LNCAP (cell line): ENCODE data around the gene MTMR2.

Experiments used
- CTCF ChIP-seq: fragments of 450-650 bp; IDR thresholded peaks from 2 replicates; pipeline ENCODE4 v1.5.1; 2017; ENCODE audit warnings: mild to moderate bottlenecking

Gene MTMR2

DNA sequence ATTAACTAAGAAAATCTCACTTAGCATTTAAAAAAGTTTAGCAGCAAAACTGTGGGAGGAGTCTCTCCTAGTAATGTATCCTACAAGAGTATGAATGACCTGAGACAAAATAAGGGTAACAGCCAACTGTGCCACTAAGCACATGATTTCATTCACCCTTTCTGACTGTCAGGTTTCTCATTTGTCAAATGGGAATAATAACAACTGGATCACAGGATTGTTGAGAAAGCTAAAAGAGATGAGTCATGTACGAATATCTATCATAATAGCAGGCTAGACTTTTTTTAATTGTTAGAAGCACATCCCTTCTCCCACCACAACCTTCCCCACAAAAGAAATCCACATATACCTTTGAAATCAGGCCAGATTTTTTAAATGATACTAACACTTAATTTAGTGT, 39.5 kb downstream of the MTMR2 start:
- no peak for TF ChIP-seq CTCF

DNA sequence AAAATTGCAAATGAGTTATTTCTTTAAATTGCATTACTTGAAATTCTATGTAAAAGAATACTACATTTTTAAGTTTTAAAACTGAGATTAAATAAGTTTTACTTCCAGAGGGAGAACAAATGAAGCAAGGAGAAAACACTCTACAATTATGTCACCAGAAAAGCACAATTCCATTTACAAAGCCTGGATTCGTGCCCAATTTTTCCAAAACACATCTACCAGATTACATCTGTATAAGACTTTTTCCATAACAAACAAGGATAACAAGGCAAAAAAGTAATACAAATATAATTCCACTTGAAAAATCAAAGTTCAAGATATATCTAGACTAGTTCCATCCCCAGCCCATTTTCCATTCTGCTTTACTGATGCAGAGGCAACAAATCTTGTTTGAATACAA, 40.5 kb downstream of the MTMR2 start:
- TF ChIP-seq CTCF = no peak

GRCh38 chr11:95877291-95877690, 46.6 kb downstream of the MTMR2 start:
- no peak for TF ChIP-seq CTCF

GRCh38 chr11:95867105-95867504, 56.8 kb downstream of the MTMR2 start:
- TF ChIP-seq CTCF = no peak

- no peak for TF ChIP-seq CTCF
These were observed 60.3 kb downstream of the MTMR2 start for GRCh38 chr11:95863486-95864140.

DNA sequence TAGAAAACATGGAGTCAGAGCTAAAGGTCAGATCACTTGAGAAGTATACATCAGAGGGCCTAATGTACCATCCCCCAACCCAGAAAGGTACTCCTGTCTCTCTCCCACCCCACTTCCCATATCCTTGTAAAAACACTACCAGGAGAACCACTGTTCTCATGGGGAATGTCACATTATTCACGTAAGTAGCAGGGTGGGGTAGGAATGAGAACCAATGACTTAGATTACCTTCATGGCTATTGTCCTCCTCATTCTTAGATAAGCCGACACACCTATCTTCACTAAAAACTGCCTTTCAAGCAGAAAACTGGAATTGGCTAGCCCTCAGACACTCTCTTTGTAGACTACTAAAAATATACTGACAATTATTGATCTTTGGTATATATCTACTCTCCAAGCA, 70.0 kb downstream of the MTMR2 start:
- TF ChIP-seq CTCF = no peak

- TF ChIP-seq CTCF = no peak
These were observed 70.8 kb downstream of the MTMR2 start for GRCh38 chr11:95853138-95853537.

DNA sequence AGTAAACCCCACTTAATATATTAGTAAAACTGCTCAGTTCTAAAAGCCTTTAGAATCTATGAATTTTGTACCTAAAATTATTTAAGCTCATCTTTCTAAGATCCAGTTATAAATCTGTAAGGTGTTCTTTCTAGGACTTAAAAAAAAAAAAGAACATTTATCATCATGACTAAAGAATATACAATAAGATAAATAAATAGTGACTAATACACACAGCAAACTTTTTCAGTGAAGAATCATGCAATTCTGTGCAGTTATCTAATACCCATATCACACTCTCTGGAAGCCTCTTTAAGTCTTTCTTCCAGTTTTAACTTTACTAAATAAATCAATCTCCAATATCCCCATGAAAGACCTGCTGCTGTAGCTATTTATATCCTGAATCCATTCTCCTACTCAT, 73.8 kb downstream of the MTMR2 start:
- no peak for TF ChIP-seq CTCF
